ENCODE data around the gene URI1.
"Not testable (repeated sequence)": the region's sequence is repeated elsewhere in the genome, so short reads cannot be mapped to it uniquely, and the experiment has no call there.

GRCh38 chr19:30041931-30042330, 99.9 kb downstream of the URI1 start:
- TF ChIP-seq EZH2 (IDR thresholded peaks at IDR 0.05; ENCODE audit: insufficient read depth, poor library complexity, severe bottlenecking); EZH2phosphoT487 (IDR thresholded peaks at IDR 0.05; ENCODE audit: insufficient read depth, low read depth): not testable (repeated sequence)

Data from GM23248 (cell line).